ENCODE data around the gene PLAGL2. TPM values are rescaled to one million over a fixed set of nuclear protein-coding genes. Genes with fewer than 3 reads are reported as not detected.
A peak's percentile ranks its signal among the peaks of the same experiment; 100 is the strongest.
"Not testable (repeated sequence)": the region's sequence is repeated elsewhere in the genome, so short reads cannot be mapped to it uniquely, and the experiment has no call there.

PLAGL2 gene
- total RNA-seq, 2 donors from 2014 or later = 14.9 to 18.9 TPM

DNA sequence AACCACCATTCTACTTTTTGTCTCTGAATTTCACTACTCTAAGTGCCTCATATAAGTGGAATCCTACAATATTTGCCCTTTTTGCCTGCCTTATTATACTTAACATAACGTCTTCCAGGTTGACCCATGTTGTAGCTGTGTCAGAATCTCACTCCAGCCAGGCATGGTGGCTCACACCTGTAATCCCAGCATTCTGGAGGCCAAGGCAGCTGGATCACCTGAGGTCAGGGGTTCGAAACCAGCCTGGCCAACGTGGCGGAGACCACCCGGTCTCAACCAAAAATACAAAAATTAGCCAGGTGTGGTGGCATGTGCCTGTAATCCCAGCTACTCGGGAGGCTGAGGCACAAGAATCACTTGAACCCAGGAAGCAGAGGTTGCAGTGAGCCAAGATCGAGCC lies 29.8 kb downstream of the PLAGL2 start:
- not testable (repeated sequence) for H3K27ac Mint-ChIP-seq, H3K4me3 Mint-ChIP-seq, ATAC-seq

GRCh38 chr20:32168184-32168910 lies 39.2 kb downstream of the PLAGL2 start:
- peaks cover 9% of the 10 kb centered on the region for H3K4me1 Mint-ChIP-seq
- H3K27ac Mint-ChIP-seq = peak overlapping the region; percentile 29
- ATAC-seq = no peak
- DNase-seq = no peak
- peaks cover 3% of the 10 kb centered on the region for H3K36me3 Mint-ChIP-seq (ENCODE audit: low read depth)
- H3K9me3 ChIP-seq (ENCODE audit: control insufficient read depth, low read length, poor library complexity, severe bottlenecking) = no peaks in the 10 kb centered on the region
- no peaks in the 10 kb centered on the region for H3K27me3 Mint-ChIP-seq
- no peak overlapping the region for H3K4me3 Mint-ChIP-seq

More for the DNA sequence above, 29.8 kb downstream of the PLAGL2 start:
- H3K36me3 Mint-ChIP-seq (ENCODE audit: low read depth); H3K4me1 Mint-ChIP-seq; DNase-seq; H3K9me3 ChIP-seq (ENCODE audit: control insufficient read depth, low read length, poor library complexity, severe bottlenecking); H3K27me3 Mint-ChIP-seq: not testable (repeated sequence)

DNA sequence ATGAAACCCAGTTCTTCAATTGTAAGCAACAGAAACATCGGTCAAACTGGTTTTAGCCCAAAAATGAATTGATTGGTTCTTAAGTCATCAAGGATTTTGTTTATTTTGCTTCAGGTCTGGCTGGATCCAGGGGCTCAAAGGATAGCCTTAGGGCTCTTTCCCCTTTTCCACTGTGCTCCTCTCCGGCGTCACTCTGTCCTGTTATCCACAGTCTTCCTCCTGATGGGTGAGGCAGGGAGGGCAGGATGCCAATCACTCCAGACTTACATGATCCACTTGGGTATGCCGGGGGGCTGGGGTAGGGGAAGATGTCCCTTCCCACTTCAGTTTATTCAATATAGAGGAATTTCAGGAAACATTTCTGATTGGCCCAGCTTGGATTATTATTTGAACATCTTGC lies 40.0 kb downstream of the PLAGL2 start:
- Mint-ChIP-seq H3K27me3 (no peaks in the 10 kb centered on the region), H3K4me3 (no peak overlapping the region), H3K36me3 (ENCODE audit: low read depth) (peaks cover 5% of the 10 kb centered on the region), H3K27ac (no peak overlapping the region), H3K4me1 (peaks cover 9% of the 10 kb centered on the region)
- DNase-seq = no peak
- H3K9me3 ChIP-seq (ENCODE audit: control insufficient read depth, low read length, poor library complexity, severe bottlenecking) = no peaks in the 10 kb centered on the region
- ATAC-seq = no peak

GRCh38 chr20:32165836-32166545 lies 41.6 kb downstream of the PLAGL2 start:
- peaks cover 7% of the 10 kb centered on the region for H3K36me3 Mint-ChIP-seq (ENCODE audit: low read depth)
- H3K27ac Mint-ChIP-seq = no peak overlapping the region
- no peak overlapping the region for H3K4me3 Mint-ChIP-seq
- DNase-seq (no peak), ATAC-seq (no peak)
- no peaks in the 10 kb centered on the region for H3K27me3 Mint-ChIP-seq
- peaks cover 9% of the 10 kb centered on the region for H3K4me1 Mint-ChIP-seq
- no peaks in the 10 kb centered on the region for H3K9me3 ChIP-seq (ENCODE audit: control insufficient read depth, low read length, poor library complexity, severe bottlenecking)

DNA sequence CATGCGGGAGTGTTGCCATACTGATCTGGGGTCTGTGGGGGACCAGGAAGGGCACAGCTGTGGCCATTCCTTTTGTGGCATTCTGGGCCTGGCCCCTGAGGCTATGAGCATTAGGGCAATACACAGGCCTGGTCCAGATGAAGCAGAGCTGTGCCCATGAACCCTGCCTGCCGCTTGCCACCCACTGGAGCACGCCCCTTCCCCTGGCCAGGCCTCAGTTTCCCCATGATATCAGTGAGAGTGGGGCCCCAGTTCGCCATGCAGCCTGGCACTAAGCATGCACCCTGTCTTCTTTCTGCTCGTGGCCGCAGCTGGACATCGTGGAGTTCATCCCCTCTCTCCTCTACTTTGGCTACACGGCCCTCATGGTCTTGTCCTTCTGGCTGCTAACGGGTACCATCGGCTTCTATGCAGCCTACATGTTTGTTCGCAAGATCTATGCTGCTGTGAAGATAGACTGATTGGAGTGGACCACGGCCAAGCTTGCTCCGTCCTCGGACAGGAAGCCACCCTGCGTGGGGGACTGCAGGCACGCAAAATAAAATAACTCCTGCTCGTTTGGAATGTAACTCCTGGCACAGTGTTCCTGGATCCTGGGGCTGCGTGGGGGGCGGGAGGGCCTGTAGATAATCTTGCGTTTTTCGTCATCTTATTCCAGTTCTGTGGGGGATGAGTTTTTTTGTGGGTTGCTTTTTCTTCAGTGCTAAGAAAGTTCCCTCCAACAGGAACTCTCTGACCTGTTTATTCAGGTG lies 42.4 kb downstream of the PLAGL2 start:
- Mint-ChIP-seq H3K4me1 (peaks cover 6% of the 10 kb centered on the region), H3K36me3 (ENCODE audit: low read depth) (peaks cover 7% of the 10 kb centered on the region), H3K27me3 (no peaks in the 10 kb centered on the region), H3K4me3 (no peak overlapping the region), H3K27ac (no peak overlapping the region)
- no peak for DNase-seq
- no peak for ATAC-seq
- H3K9me3 ChIP-seq (ENCODE audit: control insufficient read depth, low read length, poor library complexity, severe bottlenecking) = no peaks in the 10 kb centered on the region

DNA sequence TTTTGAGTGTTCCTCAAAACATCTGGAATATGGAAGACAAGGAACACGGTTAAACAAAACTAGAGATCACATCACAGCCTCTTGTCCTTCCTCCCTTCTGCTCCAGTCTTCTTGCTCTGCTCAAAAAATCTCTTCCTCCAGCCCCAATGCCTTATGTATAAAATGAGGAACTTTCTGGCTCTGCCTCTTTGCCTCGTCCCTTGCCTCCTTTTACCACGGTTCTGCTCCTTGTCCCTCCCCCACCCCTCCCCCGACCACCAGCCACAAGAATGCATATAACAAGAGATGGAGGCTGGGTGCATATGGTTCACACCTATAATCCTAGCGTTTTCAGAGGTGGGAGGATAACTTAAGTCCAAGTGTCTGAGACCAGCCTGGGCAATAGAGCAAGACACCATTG lies 43.6 kb downstream of the PLAGL2 start:
- peaks cover 7% of the 10 kb centered on the region for H3K36me3 Mint-ChIP-seq (ENCODE audit: low read depth)
- no peaks in the 10 kb centered on the region for H3K9me3 ChIP-seq (ENCODE audit: control insufficient read depth, low read length, poor library complexity, severe bottlenecking)
- H3K4me3 Mint-ChIP-seq = no peak overlapping the region
- H3K27me3 Mint-ChIP-seq = no peaks in the 10 kb centered on the region
- ATAC-seq (no peak), DNase-seq (no peak)
- peaks cover 3% of the 10 kb centered on the region for H3K4me1 Mint-ChIP-seq
- no peak overlapping the region for H3K27ac Mint-ChIP-seq

DNA sequence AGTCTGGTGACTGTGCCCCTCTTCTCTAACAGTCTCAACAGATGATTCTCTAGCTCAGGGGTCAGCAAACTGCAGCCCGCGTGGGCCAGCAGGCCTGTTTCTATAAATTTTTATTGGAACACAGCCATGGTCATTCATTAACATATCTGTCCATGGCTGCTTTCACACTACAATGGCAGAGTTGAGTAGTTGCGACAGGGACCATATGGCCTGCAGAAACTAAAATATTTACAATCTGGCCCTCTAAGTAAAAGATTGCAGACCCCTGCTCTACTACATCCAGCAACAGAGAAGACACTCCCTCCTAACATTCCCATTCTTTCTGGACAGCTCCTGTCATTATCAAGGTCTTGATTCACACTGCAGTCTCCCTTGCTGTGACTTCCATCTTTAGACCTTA lies 45.2 kb downstream of the PLAGL2 start:
- Mint-ChIP-seq H3K4me1 (peaks cover 3% of the 10 kb centered on the region), H3K27ac (peak overlapping the region; percentile 56), H3K27me3 (no peaks in the 10 kb centered on the region), H3K36me3 (ENCODE audit: low read depth) (peaks cover 7% of the 10 kb centered on the region), H3K4me3 (no peak overlapping the region)
- ATAC-seq (no peak), DNase-seq (no peak)
- no peaks in the 10 kb centered on the region for H3K9me3 ChIP-seq (ENCODE audit: control insufficient read depth, low read length, poor library complexity, severe bottlenecking)

DNA sequence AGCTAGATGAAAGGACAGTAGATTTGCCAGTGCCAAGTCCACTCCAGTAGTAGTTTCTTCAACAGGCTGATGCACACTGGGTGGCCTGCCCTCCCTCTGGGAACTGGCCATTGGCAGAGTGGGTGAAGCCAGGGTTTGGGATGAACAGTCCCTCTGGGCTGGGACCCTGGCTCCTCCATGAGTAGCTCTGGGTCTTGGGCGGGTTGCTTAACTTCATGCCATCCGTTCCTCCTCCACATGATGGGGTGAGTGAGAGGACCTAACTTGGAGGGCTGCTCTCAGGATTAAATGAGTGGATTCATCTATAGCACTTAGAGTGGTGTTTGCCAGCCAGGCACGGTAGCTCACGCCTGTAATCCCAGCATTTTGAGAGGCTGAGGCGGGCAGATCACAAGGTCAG lies 47.2 kb downstream of the PLAGL2 start:
- H3K36me3 Mint-ChIP-seq (ENCODE audit: low read depth) = peaks cover 8% of the 10 kb centered on the region
- H3K4me3 Mint-ChIP-seq = no peak overlapping the region
- no peak overlapping the region for H3K27ac Mint-ChIP-seq
- DNase-seq (no peak), ATAC-seq (no peak)
- no peaks in the 10 kb centered on the region for H3K27me3 Mint-ChIP-seq
- no peaks in the 10 kb centered on the region for H3K4me1 Mint-ChIP-seq
- H3K9me3 ChIP-seq (ENCODE audit: control insufficient read depth, low read length, poor library complexity, severe bottlenecking) = no peaks in the 10 kb centered on the region

GRCh38 chr20:32159766-32160221 lies 47.7 kb downstream of the PLAGL2 start:
- no peak overlapping the region for H3K4me3 Mint-ChIP-seq
- peaks cover 8% of the 10 kb centered on the region for H3K36me3 Mint-ChIP-seq (ENCODE audit: low read depth)
- DNase-seq (no peak), ATAC-seq (no peak)
- H3K27me3 Mint-ChIP-seq = no peaks in the 10 kb centered on the region
- H3K27ac Mint-ChIP-seq = no peak overlapping the region
- H3K9me3 ChIP-seq (ENCODE audit: control insufficient read depth, low read length, poor library complexity, severe bottlenecking) = no peaks in the 10 kb centered on the region
- H3K4me1 Mint-ChIP-seq = peaks cover 4% of the 10 kb centered on the region

- H3K4me3 Mint-ChIP-seq = no peak overlapping the region
- peaks cover 8% of the 10 kb centered on the region for H3K36me3 Mint-ChIP-seq (ENCODE audit: low read depth)
- no peaks in the 10 kb centered on the region for H3K27me3 Mint-ChIP-seq
- no peaks in the 10 kb centered on the region for H3K9me3 ChIP-seq (ENCODE audit: control insufficient read depth, low read length, poor library complexity, severe bottlenecking)
- DNase-seq (no peak), ATAC-seq (no peak)
- H3K27ac Mint-ChIP-seq = no peak overlapping the region
- H3K4me1 Mint-ChIP-seq = peaks cover 7% of the 10 kb centered on the region
Measured at GRCh38 chr20:32158943-32159660, 48.4 kb downstream of the PLAGL2 start.

GRCh38 chr20:32158351-32158750 lies 49.2 kb downstream of the PLAGL2 start:
- Mint-ChIP-seq H3K27ac (no peak overlapping the region), H3K27me3 (no peaks in the 10 kb centered on the region)
- no peak for DNase-seq

DNA sequence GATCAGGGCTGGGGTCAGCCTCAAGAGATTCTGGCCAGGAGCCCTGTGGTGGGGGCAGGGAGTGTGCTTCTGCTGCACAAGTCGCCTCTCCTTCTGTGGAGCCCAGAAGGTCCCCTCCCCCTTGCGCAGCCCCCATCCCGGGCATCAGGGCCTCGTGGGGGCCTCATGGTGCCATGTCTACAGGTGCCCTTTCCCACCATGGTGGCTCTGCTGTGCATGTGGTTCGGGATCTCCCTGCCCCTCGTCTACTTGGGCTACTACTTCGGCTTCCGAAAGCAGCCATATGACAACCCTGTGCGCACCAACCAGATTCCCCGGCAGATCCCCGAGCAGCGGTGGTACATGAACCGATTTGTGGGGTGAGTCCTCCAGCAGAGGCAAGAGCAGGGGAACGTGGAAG lies 49.9 kb downstream of the PLAGL2 start:
- Mint-ChIP-seq H3K36me3 (ENCODE audit: low read depth) (peaks cover 7% of the 10 kb centered on the region), H3K27ac (peak overlapping the region; percentile 60), H3K4me1 (peaks cover 7% of the 10 kb centered on the region), H3K4me3 (no peak overlapping the region), H3K27me3 (no peaks in the 10 kb centered on the region)
- H3K9me3 ChIP-seq (ENCODE audit: control insufficient read depth, low read length, poor library complexity, severe bottlenecking) = no peaks in the 10 kb centered on the region
- ATAC-seq (no peak), DNase-seq (no peak)

More at GRCh38 chr20:32158351-32158750, 49.2 kb downstream of the PLAGL2 start:
- Mint-ChIP-seq H3K36me3 (ENCODE audit: low read depth) (peaks cover 8% of the 10 kb centered on the region), H3K4me3 (no peak overlapping the region), H3K4me1 (peaks cover 7% of the 10 kb centered on the region)
- no peaks in the 10 kb centered on the region for H3K9me3 ChIP-seq (ENCODE audit: control insufficient read depth, low read length, poor library complexity, severe bottlenecking)
- ATAC-seq = no peak
